ENCODE measurements around the gene FAAP24. TPM values are rescaled to one million over a fixed set of nuclear protein-coding genes. Genes with fewer than 3 reads are reported as not detected.

Gene FAAP24
- total and polyA plus RNA-seq, 2 experiments from 2014 or later: 1.6 to 2.9 TPM

GRCh38 chr19:32933571-32933970, 38.5 kb upstream of the FAAP24 start (continued):
- no peak for TF ChIP-seq CREB1 (CRISPR knock-in tag; IDR thresholded peaks at IDR 0.05; ENCODE audit: low read depth)
- no peak for TF ChIP-seq ZNF462 (CRISPR knock-in tag; IDR thresholded peaks at IDR 0.05)

GRCh38 chr19:32935629-32936028, 36.4 kb upstream of the FAAP24 start:
- ATAC-seq: no peak
- TF ChIP-seq POLR2AphosphoS5 (IDR thresholded peaks at IDR 0.05; ENCODE audit: low read depth) (no peak), CTCF (conservative IDR thresholded peaks at IDR 0.05; ENCODE audit: low read depth in 2 of 2) (no peak), ZNF331 (CRISPR knock-in tag; IDR thresholded peaks at IDR 0.05; ENCODE audit: low read depth) (no peak), CREB1 (CRISPR knock-in tag; IDR thresholded peaks at IDR 0.05; ENCODE audit: low read depth) (no peak), EZH2phosphoT487 (IDR thresholded peaks at IDR 0.05; ENCODE audit: unreplicated experiment) (no peak), JUNB (IDR thresholded peaks at IDR 0.05; ENCODE audit: unreplicated experiment) (no peak), REST (IDR thresholded peaks at IDR 0.05; ENCODE audit: unreplicated experiment) (no peak), EZH2 (IDR thresholded peaks at IDR 0.05; ENCODE audit: low read depth, unreplicated experiment) (no peak)

More at GRCh38 chr19:32935629-32936028, 36.4 kb upstream of the FAAP24 start:
- Histone ChIP-seq H4K20me1 (replicated peaks; ENCODE audit: insufficient read depth) (no peaks in the 10 kb centered on the region; the same call in 1 of the 2 replicates), H3K4me3 (no peak overlapping the region), H3F3A (replicated peaks; ENCODE audit: low read depth) (no peaks in the 10 kb centered on the region), H3K79me2 (replicated peaks; ENCODE audit: insufficient read depth) (no peaks in the 10 kb centered on the region), H3K27me3 (ENCODE audit: insufficient read depth) (no peaks in the 10 kb centered on the region), H2AFZ (no peak overlapping the region), H3K9me2 (ENCODE audit: insufficient read depth) (no peaks in the 10 kb centered on the region), H3K4me2 (no peak overlapping the region), H3K36me3 (ENCODE audit: insufficient read depth) (no peaks in the 10 kb centered on the region), H3K27ac (ENCODE audit: low read depth) (no peak overlapping the region), H3K4me1 (ENCODE audit: insufficient read depth) (no peaks in the 10 kb centered on the region)
- H3K9me3 Mint-ChIP-seq: no peaks in the 10 kb centered on the region
- no peaks in the 10 kb centered on the region; the same call in 2 of the 3 replicates for H3K4me1 Mint-ChIP-seq
- DNase-seq (ENCODE audit: low spot score): no peak
- no peak overlapping the region for H3K27ac Mint-ChIP-seq
- H3K27me3 Mint-ChIP-seq (ENCODE audit: insufficient read depth, low read depth, poor library complexity): peaks cover 3% of the 10 kb centered on the region
- peaks cover 31% of the 10 kb centered on the region for H3K36me3 Mint-ChIP-seq (ENCODE audit: low read depth)
- H3K4me3 Mint-ChIP-seq: no peak overlapping the region
